Bronchial epithelial cell (primary cell): Measurements from ENCODE around the gene PTPRA. TPM values are rescaled to one million over a fixed set of nuclear protein-coding genes. Genes with fewer than 3 reads are reported as not detected.

Experiments
- DNase-seq: peaks from one replicate; pipeline ENCODE4 v3.0.0-alpha.2; 2010; ENCODE audit warnings: low read depth
- FAIRE-seq: peaks from 2 replicates; lab custom pipeline; 2011; peaks lifted over from hg19 to GRCh38; lab: Jason Lieb, UNC
- H3K27me3 ChIP-seq: 2 replicates; pipeline ENCODE4 v1.5.1; 2011; ENCODE audit warnings: low read length; ENCODE audit not compliant: control insufficient read depth, insufficient read depth
- H3K36me3 ChIP-seq: 2 replicates; pipeline ENCODE4 v1.5.1; 2011; ENCODE audit warnings: low read length; ENCODE audit not compliant: control insufficient read depth, insufficient read depth
- H3K4me3 ChIP-seq: 2 replicates; pipeline ENCODE4 v1.5.1; 2011; ENCODE audit warnings: mild to moderate bottlenecking, low read depth, low read length, control low read depth
- CTCF ChIP-seq: IDR thresholded peaks from 2 replicates; pipeline ENCODE4 v1.5.1; 2011; ENCODE audit warnings: mild to moderate bottlenecking, moderate library complexity, low read length, control low read depth, inconsistent platforms; ENCODE audit not compliant: insufficient read depth, severe bottlenecking
- total RNA-seq: library from RNA; depleted of rRNA; stranded (reverse); fragments of >200 nt; gene quantifications from 2 replicates; pipeline ENCODE4 v1.2.1, GENCODE V29; 2014

Gene PTPRA
- total RNA-seq, 1 donor from 2014 or later, result 20.8 TPM

- H3K4me3 ChIP-seq, result no peak overlapping the region
- FAIRE-seq (no peak), DNase-seq (no peak)
- H3K36me3 ChIP-seq, result peaks cover 3% of the 10 kb centered on the region
- no peak for TF ChIP-seq CTCF
- H3K27me3 ChIP-seq, result no peaks in the 10 kb centered on the region
Observed at GRCh38 chr20:2956480-2956879, 83.2 kb downstream of the PTPRA start.

DNA sequence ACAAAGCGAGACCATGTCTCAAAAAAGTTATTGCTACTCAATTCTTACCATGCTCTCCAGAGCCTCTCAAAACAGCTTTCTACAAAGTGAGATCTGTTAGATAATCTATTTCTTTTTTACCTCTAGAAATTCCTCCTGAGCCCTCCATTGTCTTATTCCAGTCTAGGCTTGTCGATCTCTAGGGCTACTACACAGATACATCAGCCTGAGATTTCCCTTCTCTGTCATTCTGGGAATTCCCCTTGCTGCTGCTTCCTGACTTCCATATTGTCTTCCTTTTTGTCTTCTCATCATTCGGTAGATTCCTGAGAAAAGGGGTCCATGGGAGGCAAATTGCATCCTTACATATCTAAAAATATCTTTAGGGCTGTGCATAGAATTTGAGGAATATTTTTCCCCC, 94.6 kb downstream of the PTPRA start:
- no peak for TF ChIP-seq CTCF
- no peak overlapping the region for H3K4me3 ChIP-seq
- no peaks in the 10 kb centered on the region for H3K27me3 ChIP-seq
- DNase-seq, result peak; percentile 64
- no peak for FAIRE-seq
- peaks cover 5% of the 10 kb centered on the region for H3K36me3 ChIP-seq

DNA sequence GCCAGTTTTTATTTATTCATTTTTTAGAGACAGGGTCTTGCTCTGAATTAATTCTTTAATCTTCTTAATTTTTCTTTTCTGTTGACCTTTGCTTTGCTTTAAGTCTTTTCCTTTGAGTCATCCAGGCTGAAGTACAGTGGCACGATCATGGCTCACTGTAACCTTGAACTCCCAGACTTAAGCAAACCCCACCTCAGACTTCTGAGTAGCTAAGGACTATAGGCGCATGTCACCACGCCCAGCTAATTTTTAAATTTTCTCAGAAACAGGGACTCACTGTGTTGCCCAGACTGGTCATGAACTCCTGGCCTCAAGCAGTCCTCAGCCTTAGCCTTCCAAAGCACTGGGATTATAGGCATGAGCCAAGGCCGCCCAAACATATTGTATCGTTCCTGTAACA, 98.8 kb downstream of the PTPRA start:
- no peak for DNase-seq
- H3K36me3 ChIP-seq, result peaks cover 1% of the 10 kb centered on the region
- H3K4me3 ChIP-seq, result no peak overlapping the region
- TF ChIP-seq CTCF, result no peak
- H3K27me3 ChIP-seq, result no peaks in the 10 kb centered on the region
- no peak for FAIRE-seq

DNA sequence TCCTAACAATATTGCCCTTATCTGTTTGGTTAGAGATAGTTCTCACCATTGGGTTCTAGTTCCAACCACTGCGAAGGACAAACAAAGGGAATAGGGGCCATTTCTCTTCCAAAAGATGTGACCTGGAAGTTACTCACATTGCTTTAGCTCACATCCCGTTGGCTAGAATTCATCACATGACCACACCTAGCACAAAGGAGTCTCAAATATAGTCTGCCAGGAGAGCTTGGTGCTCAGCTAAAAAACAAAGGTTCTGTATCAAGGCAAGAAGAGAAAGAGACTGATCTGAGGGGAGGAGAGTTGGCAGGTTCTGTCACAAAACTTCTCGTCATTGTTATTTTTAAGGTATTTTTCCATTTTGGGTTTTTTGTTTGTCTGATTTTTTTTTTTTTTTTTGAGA, 100.3 kb downstream of the PTPRA start:
- H3K36me3 ChIP-seq, result peaks cover 1% of the 10 kb centered on the region
- FAIRE-seq (no peak), DNase-seq (no peak)
- H3K27me3 ChIP-seq, result no peaks in the 10 kb centered on the region
- no peak for TF ChIP-seq CTCF
- H3K4me3 ChIP-seq, result no peak overlapping the region

- no peaks in the 10 kb centered on the region for H3K36me3 ChIP-seq
- no peak for FAIRE-seq
- H3K4me3 ChIP-seq, result no peak overlapping the region
- H3K27me3 ChIP-seq, result no peaks in the 10 kb centered on the region
- no peak for DNase-seq
- no peak for TF ChIP-seq CTCF
Observed at GRCh38 chr20:2978519-2978918, 105.2 kb downstream of the PTPRA start.

- DNase-seq, result no peak
- no peak for TF ChIP-seq CTCF
- Histone ChIP-seq H3K36me3 (no peaks in the 10 kb centered on the region), H3K27me3 (no peaks in the 10 kb centered on the region), H3K4me3 (no peak overlapping the region)
- no peak for FAIRE-seq
Observed at GRCh38 chr20:2981646-2982045, 108.4 kb downstream of the PTPRA start.
